ENCODE data around the gene C1RL.

DNA sequence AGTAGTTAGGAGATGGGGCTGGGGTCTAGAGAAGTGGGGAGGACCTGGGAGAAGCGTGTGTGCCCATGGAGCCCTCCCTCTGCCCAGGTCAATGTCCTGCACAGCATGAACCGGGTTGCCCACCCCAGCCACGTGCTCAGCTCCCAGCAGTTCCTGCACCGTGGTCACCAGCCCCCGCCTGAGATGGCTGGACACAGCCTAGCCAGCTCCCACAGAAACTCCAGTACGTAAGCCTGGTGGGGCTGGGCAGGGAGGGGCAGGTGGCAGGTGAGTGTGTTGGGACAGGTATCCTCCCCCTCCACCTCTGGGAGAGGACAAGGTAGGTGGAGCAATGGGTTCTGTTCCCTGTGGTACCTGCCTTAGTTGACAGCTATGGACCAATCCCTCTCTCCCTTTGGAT, 41.8 kb upstream of the C1RL start:
- TF ChIP-seq POLR2A (IDR thresholded peaks at IDR 0.05): no peak
- TF ChIP-seq, protein P1, sequence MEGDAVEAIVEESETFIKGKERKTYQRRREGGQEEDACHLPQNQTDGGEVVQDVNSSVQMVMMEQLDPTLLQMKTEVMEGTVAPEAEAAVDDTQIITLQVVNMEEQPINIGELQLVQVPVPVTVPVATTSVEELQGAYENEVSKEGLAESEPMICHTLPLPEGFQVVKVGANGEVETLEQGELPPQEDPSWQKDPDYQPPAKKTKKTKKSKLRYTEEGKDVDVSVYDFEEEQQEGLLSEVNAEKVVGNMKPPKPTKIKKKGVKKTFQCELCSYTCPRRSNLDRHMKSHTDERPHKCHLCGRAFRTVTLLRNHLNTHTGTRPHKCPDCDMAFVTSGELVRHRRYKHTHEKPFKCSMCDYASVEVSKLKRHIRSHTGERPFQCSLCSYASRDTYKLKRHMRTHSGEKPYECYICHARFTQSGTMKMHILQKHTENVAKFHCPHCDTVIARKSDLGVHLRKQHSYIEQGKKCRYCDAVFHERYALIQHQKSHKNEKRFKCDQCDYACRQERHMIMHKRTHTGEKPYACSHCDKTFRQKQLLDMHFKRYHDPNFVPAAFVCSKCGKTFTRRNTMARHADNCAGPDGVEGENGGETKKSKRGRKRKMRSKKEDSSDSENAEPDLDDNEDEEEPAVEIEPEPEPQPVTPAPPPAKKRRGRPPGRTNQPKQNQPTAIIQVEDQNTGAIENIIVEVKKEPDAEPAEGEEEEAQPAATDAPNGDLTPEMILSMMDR (IDR thresholded peaks at IDR 0.05): no peak
